Measurements from ENCODE around the gene SIAH1.

DNA sequence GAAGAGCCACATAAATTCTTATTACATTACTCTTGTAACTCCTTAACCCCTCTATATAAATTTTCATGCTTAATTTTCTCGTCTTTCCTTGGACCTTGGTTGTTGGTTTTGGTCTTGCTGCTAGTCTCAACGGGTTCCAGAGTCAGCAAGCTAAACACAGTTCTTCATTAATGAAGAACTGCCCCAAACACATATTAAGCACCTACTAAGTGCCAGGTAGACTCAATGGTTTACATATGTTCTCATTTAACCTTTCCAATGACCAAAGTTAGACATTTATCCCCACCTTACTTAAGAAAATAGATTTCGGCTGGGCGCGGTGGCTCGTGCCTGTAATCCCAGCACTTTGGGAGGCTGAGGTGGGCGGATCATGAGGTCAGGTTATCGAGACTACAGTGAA lies 15.0 kb downstream of the SIAH1 start:
- TF ChIP-seq CTCF (conservative IDR thresholded peaks at IDR 0.05 in 1 of 2, IDR thresholded peaks at IDR 0.05 in 1 of 2; ENCODE audit: extremely low read depth in 1 of 2, insufficient read depth in 1 of 2, low read depth in 1 of 2, low read length in 2 of 2) (no peak), EZH2 (IDR thresholded peaks at IDR 0.05; ENCODE audit: borderline replicate concordance, low read length) (no peak)

Measured in mammary epithelial cell (primary cell).